Activated CD8-positive, alpha-beta T cell treated with anti-CD3 and anti-CD28 coated beads for 36 hours (primary cell): ENCODE measurements around the gene HOXC4. TPM values are rescaled to one million over a fixed set of nuclear protein-coding genes. Genes with fewer than 3 reads are reported as not detected.

ENCODE experiments used
- ATAC-seq: fragments of 200-7000 bp; cut with Tn5 transposase; one replicate; pipeline ENCODE4 v1.10.0; 2021; ENCODE audit warnings: mild to moderate bottlenecking, moderate library complexity
- CTCF ChIA-PET: fragments of 350-600 bp; sonication (Branson Sonifier 250); formaldehyde crosslinking; loops from one replicate; lab custom pipeline; 2021; ENCODE audit warnings: antibody characterized with exemption; lab: Charles Lee
- POLR2A ChIA-PET: fragments of 350-600 bp; sonication (Branson Sonifier 250); formaldehyde crosslinking; loops from one replicate; lab custom pipeline; 2021; ENCODE audit warnings: antibody characterized with exemption; lab: Charles Lee
- DNase-seq: peaks from one replicate; pipeline ENCODE4 v3.0.0-alpha.2; 2020
- H3K27ac Mint-ChIP-seq: one replicate; pipeline ENCODE4 v1.8.0; 2021; ENCODE audit warnings: mild to moderate bottlenecking, mixed read lengths
- H3K27me3 Mint-ChIP-seq: one replicate; pipeline ENCODE4 v1.8.0; 2021; ENCODE audit warnings: mixed read lengths
- H3K36me3 Mint-ChIP-seq: one replicate; pipeline ENCODE4 v1.8.0; 2021; ENCODE audit warnings: low read depth, mixed read lengths
- H3K4me1 Mint-ChIP-seq: one replicate; pipeline ENCODE4 v1.8.0; 2021; ENCODE audit warnings: low read depth, mixed read lengths
- H3K4me3 Mint-ChIP-seq: one replicate; pipeline ENCODE4 v1.8.0; 2021; ENCODE audit warnings: mild to moderate bottlenecking, moderate library complexity, mixed read lengths
- H3K9me3 Mint-ChIP-seq: one replicate; pipeline ENCODE4 v1.8.0; 2021; ENCODE audit warnings: mixed read lengths
- CTCF ChIP-seq: fragments of 200-600 bp; IDR thresholded peaks from one replicate; pipeline ENCODE4 v1.8.0; 2022; ENCODE audit warnings: antibody characterized with exemption, mild to moderate bottlenecking
- intact Hi-C: fragments of 100-400 bp; cut with micrococcal nuclease; formaldehyde crosslinking; loops from one replicate; pipeline ENCODE4 v1.10.0; 2022
- total RNA-seq, 2 experiments: library from RNA; stranded (reverse); gene quantifications; one replicate each; pipeline ENCODE4 v1.2.3, GENCODE V29; 2021

HOXC4 gene
- total RNA-seq, 2 experiments from 2014 or later: 0.89 to 1.2 TPM

DNA sequence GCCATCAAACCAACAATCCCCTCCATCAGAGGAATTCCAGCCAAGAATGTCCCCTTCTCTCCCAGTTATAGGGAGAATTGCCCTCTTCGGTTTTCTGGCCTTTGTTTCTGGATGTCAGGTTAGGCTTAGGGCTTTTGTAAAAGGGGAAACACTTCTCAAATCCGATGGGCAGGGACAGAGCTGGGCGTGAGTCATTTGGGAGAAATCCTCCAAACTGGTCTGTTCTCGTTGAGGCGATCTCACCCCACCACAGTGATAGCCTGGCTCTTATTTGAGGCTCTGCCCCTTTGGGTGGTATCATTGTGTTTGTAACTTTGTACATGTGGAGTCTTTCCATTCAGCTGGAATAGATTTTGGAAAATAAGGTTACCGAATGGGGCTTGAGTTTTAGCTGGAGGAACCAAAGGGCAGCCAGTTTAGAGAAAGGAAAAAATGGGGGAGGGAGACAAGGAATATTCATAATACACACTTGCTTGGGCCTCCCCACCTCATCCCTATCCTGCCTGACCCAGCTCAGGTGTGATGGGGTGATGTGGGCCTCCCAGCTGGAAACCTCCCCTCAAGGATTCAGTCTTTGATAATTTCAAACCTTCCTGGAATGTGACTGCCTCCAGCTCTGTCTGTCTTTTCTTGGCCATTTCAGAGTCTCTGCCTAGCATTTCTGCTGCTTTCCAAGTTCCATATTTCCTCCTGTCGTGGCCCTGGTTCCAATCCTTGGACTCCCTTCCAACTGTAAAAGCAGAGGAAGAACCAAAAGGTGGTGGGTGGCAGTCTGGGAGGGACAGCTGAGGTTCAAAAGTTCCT is 7.5 kb downstream of the HOXC4 start:
- DNase-seq (no peak), ATAC-seq (no peak)
- Mint-ChIP-seq H3K36me3 (no peaks in the 10 kb centered on the region), H3K9me3 (no peaks in the 10 kb centered on the region), H3K4me3 (no peak overlapping the region), H3K4me1 (no peaks in the 10 kb centered on the region), H3K27ac (no peak overlapping the region), H3K27me3 (peaks cover 53% of the 10 kb centered on the region)
- ChIA-PET POLR2A (interaction anchor here (0.5 kb wide), 1 partner anchor 397 kb away, joined by 3 read pairs; no protein-coding TSS in a partner anchor), CTCF (interaction anchor here (0.7 kb wide), 1 partner anchor 16 kb away, joined by 3 read pairs; no protein-coding TSS in a partner anchor)
- intact Hi-C loops: no loop called here
- no peak for TF ChIP-seq CTCF

GRCh38 chr12:54065677-54066076 is 12.0 kb downstream of the HOXC4 start:
- POLR2A ChIA-PET: no interaction called here
- intact Hi-C loops: no loop called here
- H3K4me1 Mint-ChIP-seq: no peaks in the 10 kb centered on the region
- ATAC-seq (no peak), DNase-seq (no peak)
- no peak overlapping the region for H3K4me3 Mint-ChIP-seq
- no peak overlapping the region for H3K27ac Mint-ChIP-seq
- H3K36me3 Mint-ChIP-seq: no peaks in the 10 kb centered on the region
- peaks cover 33% of the 10 kb centered on the region for H3K27me3 Mint-ChIP-seq
- no peak for TF ChIP-seq CTCF
- H3K9me3 Mint-ChIP-seq: no peaks in the 10 kb centered on the region
- CTCF ChIA-PET: interaction anchor here (2.1 kb wide), 1 partner anchor 13 kb away, joined by 6 read pairs; the partner anchor contains the start of gene HOXC4

DNA sequence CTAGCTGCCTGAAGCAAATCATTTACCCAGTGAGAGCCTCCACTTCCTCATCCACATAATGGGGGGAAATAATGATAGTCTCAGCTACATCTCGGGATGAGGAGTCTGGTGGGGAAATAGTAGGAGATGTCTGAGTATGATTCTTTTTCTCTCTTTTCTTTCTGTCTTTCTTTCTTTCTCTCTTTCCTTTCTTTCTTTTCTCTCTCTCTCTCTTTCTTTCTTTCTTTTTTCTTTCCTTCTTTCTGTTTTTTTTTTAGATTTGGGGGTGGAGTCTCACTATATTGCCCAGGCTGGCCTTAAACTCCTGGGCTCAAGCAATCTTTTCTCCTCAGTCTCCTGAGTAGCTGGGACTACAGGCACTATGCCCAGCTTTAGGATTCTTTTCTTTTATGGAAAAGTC is 12.8 kb downstream of the HOXC4 start:
- ATAC-seq (no peak), DNase-seq (no peak)
- POLR2A ChIA-PET: no interaction called here
- Mint-ChIP-seq H3K27ac (no peak overlapping the region), H3K9me3 (no peaks in the 10 kb centered on the region), H3K36me3 (no peaks in the 10 kb centered on the region), H3K4me1 (no peaks in the 10 kb centered on the region), H3K4me3 (no peak overlapping the region), H3K27me3 (peaks cover 28% of the 10 kb centered on the region)
- no peak for TF ChIP-seq CTCF
- intact Hi-C loops: no loop called here
- CTCF ChIA-PET: no interaction called here

- CTCF ChIA-PET: interaction anchor here (0.9 kb wide), 1 partner anchor 14 kb away, joined by 3 read pairs; no protein-coding TSS in a partner anchor
- Mint-ChIP-seq H3K27me3 (peaks cover 11% of the 10 kb centered on the region), H3K27ac (no peak overlapping the region)
Measured at GRCh38 chr12:54068418-54069070, 14.9 kb downstream of the HOXC4 start.

More at GRCh38 chr12:54068418-54069070, 14.9 kb downstream of the HOXC4 start:
- no peak for DNase-seq
- no peaks in the 10 kb centered on the region for H3K4me1 Mint-ChIP-seq
- no peak for TF ChIP-seq CTCF
- no peaks in the 10 kb centered on the region for H3K36me3 Mint-ChIP-seq
- intact Hi-C loops: no loop called here
- no peaks in the 10 kb centered on the region for H3K9me3 Mint-ChIP-seq
- ATAC-seq: no peak
- POLR2A ChIA-PET: no interaction called here
- H3K4me3 Mint-ChIP-seq: no peak overlapping the region
